Stimulated activated CD8-positive, alpha-beta memory T cell treated with anti-CD3 and anti-CD28 coated beads, Interleukin-7, amount 100 ng/mL, for 24 hours (primary cell): ENCODE data around the gene TBX18.

ENCODE experiments used
- DNase-seq: peaks from one replicate; pipeline ENCODE4 v3.0.0-alpha.2; 2020; ENCODE audit warnings: low read depth

TBX18 gene

DNA sequence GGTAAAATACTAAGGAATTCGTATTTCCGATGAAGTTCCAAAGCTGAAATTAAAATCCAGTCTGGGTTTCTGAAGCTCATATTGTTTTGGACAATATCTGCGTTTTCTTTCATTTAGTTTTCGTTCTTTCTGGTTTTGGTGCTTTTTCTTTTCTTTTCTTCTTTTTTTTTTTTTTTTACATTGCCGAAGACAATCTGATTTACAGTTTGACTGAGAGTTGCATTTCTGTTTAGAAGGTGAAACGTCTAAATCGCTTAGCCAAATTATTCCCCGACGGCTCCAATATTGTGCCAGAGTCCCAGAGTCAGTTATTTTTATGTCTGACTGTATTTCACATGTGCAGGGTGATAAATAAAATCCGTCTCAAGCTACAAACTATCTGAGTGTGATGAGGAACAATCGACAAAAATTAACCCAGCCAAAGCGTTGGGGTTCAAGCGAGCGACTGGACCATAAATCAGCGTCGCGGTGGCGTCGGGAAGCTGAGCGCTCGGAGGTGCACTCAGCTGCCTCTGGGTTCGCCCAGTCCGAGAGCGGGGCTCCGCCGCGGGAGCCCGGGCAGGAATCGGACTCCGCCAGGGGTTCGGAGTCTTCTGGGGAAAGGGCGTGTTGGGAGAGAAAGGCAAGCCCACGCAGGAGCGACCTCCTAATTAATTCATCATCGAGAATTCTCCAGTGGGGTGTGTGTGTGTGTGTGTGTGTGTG is 8.2 kb upstream of the TBX18 start:
- DNase-seq = no peak

DNA sequence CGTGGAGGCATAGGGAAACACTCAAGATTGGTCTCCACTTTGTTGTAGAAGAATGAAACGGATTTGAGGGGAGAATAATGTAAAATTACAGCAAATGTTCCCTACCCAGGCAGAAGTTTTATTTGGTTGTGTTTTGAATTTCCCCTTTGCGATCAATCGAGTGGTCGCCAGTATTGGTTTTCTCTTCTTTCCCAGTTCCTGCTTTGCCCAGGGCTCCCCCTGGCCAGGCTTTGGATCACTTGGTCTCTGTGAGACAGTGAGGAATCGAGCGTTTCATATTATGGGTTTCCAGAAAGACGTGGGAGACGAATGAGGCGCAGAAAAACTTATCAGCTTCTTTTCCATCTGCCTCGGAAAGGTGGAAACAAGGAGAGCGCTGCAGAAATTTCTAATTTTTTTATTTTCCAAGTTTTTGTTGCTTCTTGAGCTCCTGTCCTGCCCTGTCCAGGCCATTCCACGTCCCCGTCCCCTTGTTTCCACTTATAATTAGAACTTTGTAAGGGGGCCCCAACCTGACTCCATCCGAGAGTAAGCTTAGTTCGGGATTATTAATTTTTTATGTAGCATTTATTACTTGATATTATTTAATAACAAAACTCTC is 7.5 kb upstream of the TBX18 start:
- no peak for DNase-seq

DNA sequence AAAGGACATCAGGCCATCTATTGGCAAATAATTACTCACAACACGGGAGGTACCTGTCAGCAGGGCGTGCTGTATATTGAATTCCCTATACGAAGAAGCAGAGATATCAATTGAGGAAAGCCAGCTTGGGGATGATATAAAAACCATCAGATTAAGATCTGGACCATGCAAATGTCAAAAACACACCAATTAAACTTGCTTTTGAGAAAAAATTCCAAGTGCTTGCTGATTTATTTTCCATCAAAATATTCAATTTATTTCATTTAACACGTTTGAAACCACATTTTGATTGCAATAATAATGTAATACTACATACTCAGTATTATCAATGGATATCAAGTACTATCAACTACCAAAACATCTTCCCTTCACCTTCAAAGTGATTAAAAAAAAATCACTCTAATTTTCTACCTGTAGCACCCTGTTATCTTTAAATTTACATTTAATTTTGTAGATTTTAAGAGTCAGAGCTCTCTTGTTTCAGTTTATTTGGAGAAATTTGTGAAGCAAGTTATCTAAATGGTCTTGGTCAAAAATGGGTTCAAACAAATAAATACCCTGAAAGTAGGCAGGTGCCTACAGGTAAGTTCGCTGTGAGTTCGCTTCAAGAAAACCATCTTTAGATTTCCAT is 6.8 kb upstream of the TBX18 start:
- DNase-seq = no peak

DNA sequence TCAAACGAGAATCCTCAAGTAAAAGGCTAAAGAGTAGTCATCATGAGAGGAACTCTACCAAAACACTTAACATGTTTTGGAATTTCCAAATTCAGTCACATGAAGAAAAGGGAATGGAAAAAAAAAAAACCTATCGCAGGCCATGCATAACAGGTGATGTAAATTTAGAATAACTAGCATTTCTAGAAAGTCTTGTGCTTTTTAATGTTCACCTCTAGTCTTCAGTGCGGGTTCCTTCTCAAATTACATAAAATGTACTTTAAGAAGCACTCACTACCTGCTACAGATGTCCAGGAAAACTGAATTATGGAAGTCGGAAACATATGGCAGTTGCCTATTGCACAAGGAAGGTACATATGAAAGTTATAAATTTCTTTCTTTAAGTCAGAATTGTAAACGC is 6.1 kb upstream of the TBX18 start:
- DNase-seq = no peak

DNA sequence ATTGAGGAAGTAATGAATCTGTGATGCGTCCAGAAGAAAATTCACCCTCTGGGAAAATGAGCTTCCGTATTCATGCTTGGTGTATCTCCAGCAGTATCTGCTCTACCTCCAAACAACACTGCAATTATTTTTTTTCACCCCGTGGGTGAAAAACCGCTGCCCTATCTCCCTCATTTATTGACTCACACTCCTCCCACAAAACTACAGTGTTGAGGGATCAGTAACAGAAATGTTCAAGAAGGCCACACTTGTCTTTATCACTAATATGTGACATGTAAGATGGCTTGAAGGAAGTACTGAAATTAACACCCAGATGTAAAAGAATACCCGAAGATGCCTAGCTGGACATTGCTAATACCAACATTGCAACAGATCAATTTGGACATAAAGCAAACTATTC is 4.9 kb upstream of the TBX18 start:
- DNase-seq = no peak

DNA sequence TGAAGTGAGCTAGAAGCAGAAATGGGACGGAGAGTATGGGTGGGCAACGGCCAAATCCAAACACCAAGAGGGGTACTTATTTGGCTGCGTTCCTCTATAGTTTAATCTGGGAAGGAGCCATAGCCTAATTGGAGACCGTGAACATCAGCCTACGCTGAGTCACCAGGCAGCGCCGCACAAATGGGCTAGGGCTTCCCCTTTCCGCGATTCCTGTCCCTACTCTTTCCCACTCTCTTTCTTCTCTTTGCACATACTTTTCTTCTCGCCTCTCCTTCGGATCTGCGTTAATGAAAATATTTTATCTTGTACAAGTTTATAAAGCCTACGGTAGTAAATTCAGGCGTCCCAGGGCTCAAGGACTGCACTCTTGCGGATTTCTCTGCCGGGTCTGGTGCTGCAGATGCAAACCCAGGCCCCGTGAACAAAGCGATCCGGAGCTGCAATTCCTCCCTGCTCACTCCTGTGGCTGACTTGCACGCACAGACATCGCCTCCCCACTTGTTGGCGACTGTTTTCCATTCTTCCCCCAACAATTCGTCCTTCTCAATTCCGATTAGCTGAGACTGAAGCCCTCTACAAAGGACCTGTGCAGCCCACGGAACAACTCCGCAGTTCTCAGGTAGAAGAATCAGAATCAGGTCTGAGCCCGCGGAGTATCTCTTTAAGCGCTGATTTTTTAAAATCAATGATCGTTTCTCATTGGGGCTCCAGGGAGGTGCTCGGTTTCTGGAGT is 4.2 kb upstream of the TBX18 start:
- DNase-seq = no peak

DNA sequence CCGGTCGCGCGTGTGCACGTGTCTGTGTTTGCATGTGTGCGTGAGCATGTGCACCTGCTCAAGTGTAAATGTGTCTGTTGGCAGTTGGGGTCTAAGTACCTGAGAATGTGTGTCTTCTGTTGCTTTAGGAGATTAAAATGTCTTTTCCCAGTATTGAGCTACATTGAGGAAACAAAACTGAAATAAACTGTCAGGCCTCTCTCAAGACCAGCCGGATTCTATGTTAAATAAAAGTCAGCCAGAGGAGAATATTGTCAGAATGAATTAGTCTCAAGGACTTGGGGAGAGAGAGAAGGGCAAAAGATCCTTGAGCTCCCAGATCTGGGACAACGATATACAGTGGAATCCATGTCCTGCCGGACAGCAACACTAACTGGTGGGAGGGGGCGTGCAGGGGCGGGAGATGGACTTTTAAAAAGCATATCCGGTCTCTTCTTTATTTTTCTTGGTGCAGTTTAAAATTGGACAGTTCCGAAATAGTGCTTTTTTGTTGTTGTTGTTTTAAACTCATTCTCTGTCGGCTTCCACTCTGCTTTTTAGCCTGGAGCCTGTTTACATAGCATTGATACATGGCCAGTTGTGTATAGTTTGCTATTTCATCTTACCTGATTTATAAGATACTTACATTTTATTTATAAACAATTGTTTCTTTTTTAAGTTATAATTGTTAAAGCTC is 3.3 kb upstream of the TBX18 start:
- DNase-seq = no peak

DNA sequence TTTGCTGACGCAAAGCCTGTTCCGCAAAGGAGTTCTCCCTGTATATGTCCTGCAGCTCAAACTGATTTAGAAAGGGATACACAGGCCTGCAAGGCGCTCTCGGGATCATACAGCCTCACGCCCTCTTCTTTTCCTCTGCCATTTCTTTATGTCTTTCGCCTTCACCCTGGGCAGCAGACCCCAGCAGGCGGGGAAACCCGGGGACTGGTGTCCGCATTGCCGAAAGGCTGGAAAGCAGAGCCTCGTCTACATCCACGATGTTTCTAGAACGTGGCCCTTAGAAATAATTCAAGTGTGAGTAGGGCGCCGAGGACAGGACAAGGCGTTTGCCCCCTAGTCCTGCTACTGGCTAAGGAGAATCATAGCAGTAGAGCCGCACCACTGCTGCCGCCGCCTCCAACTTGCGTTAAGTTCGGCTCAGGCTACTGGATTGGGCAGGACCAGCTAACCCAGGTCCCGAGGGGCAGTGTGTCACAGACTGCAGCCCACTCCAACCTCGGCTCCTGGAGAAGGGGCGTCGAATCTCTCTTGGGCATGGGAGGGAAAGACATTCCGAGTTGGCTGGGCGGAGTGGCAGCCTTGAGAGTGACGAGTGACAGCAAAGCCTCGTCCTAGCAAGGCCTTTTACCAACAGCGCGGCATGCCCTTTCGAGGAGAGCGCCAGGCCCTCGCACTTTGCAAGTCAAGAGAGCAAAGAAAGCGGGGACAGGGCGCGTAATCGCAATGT is 2.6 kb upstream of the TBX18 start:
- no peak for DNase-seq

DNA sequence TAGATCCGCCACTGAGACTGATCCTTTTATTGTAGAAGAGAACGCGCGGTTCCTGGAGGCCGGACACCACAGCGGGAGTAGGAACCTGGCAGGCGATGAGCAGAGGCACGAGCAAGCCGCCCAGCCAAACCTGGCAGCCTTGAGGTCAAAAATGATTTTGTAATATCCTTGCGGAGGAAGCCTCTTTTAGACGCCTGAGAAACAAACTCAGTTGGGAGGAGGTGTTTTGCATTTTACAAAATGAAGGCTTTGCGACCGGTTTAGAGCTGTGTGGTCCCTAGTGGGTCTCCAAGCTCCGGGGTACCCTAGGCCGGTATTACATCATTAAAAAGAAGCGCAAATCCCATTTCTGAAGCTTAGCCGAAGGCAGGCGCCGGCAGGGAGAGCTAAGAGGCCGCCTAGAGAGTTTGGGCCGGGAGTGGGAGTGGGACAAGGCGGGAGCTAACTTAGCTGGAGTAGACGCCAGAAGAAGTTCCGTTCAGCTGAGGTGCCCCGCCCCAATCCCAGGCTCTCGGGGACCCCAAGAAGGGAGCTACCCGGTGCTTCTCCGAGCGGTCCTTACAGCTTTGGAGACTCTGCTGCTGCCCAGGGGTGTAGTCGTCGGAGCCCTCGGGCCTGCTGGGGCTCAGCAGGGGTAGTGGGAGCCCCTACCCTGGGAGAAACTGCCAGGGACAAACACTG is 1.9 kb upstream of the TBX18 start:
- no peak for DNase-seq

DNA sequence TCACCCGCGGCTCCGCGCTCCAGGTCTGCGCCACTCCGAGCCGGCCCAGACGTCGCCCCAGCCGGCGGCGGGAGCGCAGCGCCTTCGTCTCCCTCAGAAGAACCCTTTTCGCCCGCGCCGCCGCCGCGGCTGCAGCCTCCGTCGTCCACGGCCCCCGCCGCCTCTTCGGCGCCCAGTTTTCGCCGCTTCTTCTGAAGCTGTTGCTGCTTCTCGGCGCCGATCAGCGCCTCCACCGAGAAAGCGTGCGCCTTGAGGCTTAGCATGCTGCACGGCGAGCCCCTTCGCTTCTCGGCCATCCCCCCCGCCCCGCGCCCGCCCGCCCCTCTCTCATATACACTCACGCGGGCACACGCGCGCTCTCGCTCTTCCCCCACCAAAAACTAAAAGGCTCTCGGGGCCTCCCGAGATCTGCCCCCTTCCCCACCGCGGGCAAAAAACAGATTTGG is 489 bp downstream of the TBX18 start:
- DNase-seq = no peak

DNA sequence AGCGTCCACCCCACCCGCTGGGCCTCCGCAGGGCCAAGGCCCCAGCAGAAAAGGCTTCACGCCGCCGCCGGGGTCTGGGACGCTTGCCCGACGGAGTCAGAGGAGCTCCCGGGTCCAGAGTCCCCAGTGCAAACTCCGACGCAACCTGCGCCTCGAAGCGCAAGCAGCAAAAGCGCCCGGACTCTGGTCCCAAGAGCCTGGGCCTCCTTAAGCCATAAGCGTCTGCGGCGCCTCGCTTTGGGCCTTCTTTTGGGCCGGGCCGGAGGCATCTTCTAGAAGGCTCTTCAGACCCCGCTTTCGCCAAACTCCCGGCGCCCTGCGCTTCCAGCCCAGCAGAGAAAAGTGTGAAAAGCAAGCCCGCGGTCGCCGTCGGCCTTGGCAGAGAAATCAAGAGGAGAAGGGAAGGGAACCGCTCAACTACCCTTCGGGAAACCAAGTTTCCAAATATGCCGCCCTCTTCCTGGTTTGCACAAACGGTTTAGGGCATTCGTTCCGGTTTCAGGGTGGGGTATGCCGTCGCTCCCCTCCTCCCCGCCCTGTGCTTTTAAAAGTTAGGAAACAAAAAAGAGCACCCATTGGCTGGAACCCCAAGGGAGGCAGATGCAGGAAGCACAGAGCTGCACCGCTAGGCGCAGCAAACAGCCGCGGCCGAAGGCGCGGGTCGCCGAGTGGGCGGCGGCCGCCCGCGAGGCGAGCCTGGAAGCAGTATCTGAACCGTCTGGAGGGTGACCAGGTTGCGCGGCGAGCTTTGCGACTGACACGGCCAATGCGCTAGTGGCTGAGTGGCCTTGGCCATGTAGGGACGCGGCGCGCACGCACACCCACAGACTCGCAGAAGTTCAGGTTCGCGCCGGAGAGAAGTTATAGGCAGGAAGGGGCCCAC is 1.2 kb downstream of the TBX18 start:
- no peak for DNase-seq

DNA sequence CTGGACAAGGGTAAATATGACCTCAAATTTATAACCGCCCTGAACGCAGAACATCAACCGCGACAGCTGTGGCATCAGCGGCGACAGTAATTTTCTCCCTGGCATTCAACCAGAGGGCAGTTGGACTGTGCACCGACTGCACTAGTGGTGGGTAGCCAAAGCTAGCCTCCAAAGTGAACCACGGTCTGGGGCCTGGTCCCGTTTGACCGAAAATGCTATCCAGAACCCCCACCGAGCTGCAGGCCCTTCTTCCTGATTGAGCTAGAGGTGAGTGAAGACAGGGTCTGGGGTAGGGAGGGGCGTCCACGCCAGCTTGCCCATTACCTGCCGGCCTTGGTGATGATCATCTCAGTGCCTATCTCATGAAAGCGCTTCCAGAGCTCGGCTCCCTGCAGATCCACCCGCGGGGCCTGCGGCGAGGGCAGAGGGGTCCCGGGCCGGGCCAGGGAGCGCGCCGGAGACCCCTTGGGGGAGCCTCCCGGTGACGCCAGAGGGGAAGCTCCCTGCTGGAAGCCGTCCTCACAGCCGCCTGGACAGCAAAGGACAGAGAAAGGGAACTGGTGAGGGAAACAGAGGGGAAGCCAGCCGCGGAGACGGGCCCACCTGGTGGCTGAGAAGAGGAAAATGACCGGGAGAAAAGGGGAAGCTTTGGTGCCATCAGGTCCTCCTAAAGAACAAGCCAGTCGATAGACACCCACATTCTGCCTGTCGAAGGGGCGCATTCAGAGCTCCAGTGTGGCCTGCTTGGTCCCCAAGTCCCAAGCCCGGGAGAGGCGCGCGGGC is 2.0 kb downstream of the TBX18 start:
- no peak for DNase-seq

DNA sequence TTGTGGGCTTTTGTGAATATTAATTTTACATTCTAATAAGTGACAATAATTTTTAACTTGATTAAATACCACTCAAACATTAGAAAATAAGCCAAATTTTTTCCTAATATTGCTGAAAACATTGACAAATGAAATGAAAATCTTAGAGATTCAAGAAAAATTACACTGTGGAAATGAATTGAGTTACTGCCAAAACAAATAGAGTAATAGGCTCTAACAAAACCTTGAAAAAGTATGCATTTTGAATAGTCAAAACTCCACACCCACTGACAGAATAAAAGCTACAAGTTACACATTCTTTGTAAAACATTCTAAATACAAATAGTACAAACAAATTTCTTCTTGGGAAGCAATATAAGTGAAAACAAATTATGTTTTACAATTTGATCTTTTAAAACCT is 5.9 kb downstream of the TBX18 start:
- no peak for DNase-seq

DNA sequence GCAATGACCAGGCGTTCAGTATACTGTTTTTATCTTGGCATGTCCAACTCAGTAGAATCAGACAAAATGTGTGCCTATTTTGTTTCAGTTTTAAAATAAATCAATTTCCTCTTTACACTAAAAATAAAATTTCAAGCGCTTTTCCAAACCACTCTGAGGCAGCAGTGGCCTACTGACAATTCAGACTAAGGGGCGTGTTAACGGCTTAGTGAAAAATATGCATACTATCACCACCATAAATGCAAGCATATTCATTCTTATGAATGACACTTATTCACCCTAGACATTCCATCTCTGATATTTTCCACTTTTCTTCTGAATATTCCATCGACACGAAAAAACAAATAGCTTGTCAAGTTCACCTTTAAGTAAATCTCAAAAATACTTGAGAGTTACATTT is 7.5 kb downstream of the TBX18 start:
- no peak for DNase-seq

DNA sequence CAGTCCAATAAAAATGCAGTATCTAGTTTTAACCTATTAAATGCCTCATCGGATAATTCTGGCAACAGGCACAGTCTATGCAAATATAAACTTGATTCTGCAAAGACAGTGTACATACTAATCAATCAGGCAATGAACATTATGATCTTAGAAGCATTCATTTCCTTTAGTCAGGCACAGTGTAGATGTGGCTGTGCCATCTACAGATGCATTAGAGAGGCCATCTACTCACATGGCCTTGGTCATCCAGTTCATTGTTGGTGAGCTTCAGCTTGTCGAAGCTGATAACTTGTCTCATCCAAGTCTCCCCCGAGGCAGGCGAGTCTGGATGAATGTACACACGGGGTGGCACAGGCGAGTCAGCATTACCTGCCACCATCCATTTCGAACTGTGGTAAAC is 7.9 kb downstream of the TBX18 start:
- no peak for DNase-seq

DNA sequence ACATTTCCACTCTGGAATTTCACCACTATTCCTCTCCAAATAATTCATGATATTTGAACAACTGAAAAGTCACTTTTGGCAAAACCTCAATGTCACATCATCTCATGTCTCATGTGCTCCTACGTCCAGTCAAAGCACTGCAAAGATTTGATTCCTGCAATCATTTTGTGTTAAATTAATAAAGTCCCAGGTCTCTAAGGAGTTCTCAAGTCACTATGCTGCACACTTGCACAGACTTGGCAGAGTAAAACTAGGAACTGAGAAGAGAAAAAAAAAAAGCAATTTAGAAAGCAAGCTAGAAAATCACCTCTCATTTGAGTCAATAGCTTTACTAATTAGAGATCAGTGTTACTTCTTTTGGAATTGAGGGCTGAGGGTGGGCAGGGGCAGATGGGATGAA is 11.2 kb downstream of the TBX18 start:
- DNase-seq = no peak

DNA sequence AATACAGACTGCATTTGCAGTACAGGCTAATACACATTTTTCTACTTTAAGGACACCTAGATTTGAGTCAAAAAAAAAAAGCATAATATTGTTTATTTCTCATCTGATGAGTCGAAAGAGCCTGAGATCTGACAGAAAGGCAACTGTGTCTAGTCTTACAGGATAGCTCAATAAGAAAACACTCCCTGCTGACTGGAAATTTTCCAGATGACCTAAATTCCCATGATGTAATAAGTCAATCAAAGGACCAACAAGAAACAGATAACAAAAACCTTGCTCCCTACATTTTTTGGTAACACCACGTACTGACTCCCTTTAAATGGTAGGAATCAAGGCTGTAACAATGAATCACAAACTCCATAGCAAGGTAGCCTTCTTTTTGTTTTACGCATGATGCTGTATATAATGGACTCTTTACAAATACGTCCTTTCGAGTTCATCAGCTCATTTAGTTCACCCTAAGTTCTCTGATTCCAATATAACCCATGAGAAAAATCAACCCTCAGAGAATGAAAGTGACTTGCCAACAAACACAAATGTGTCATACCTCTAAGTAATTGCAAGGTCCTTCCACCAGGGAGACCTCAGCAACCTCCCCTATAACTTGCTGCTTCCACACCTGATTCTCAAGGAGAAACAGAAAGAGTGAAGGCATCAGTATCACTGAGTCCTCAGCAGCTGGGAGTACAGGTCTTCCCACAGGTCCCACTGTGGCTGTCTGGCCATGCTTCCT is 12.1 kb downstream of the TBX18 start:
- no peak for DNase-seq

DNA sequence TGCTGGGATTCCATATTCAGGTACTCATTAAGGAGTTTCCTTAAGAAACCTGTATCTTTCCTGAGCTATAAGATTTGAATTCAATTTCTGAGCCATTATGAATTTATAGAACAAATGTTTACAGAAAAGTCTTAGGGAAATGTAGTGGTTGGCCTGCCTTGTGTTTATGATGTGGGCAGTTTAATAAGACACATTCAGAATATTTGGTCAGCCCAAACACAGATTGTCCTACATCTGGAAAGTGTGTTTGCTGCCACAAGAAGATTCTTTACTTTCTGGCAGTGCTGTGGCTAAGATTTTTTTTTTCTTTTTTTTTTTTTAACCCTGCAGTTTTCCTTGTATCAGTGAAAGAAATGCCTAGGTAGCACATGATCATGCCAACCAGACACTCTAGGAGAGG is 15.2 kb downstream of the TBX18 start:
- no peak for DNase-seq

DNA sequence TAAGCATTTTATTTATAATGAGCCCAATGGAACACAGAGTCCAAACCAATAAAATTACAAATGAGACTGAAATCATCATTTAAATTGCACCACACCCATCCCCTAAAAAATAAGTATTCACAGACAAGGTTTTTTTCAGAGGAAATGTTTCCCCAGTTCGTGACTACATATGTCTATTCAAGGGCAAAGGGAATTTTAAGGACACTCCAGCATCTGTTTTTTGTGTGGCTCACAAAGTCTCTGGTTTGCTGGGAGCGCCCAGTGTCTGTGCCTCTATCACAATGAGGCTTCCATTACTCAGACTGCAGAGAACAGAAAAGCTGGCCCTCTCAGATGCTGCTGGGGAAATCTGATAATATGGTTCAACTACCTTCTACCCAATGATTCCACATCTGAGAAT is 16.0 kb downstream of the TBX18 start:
- no peak for DNase-seq
